Activated CD4-positive, CD25-positive, alpha-beta regulatory T cell treated with anti-CD3 and anti-CD28 coated beads, Interleukin-2, amount 50 U/mL, for 72 hours (primary cell): ENCODE measurements around the gene SP6.

Experiments used
- DNase-seq: peaks from one replicate; pipeline ENCODE4 v3.0.0; 2021

The SP6 gene

DNA sequence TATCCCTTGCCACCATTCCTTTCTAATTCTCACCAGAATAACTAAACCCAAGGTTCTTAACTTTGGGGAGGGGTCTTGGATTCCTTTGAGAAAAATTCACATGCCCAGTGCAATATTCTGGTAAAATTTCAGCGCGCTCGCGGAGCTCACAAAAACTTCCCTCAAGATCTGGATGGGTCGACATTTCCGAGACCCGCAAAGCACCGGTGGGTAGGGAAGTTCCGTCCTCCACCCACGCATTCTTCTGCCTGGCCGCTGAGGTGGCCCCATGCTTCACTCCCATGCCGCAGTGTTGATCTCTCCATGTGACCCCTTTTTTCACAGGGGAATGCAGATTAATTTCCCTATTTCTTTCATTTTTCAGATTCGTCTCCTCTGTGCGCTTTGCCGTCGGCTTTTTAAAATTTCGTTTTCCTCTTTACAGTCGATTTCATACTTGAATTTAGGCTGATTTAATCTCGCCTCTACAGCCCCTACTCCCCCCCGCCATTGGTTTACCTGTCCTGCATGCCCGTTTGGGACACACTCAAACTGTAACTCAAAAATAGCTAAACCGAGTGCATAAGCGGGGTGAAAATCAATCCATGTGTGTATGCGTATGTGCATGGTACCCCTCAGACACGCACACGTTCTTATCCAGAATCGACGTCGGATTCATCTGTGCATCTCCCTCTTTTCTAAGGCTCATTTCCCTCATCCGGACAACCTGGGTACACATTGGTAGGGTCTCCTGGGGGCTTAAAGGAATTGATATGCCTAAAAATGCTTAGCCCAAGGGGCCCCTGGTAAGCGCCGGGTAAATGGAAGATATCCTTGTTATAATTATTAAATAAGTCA is 1.4 kb upstream of the SP6 start:
- DNase-seq = no peak

DNA sequence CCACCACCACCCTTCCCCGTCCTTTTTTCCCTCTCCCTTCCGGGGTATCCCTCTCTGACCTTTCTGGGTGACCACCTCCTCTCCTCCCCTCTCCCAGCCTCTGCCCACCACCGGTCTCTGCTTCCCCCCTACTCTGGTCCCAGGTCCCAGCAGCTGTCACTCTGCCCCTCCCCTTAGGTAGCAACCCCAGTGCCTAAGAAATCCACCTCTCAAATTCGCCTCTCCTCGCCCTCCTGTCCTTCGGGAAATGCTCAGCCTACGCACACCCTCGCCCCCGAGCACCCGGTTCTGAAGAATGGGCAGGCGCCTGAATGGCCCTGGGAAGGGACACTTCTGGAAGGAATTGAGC is 775 bp upstream of the SP6 start:
- DNase-seq = no peak

DNA sequence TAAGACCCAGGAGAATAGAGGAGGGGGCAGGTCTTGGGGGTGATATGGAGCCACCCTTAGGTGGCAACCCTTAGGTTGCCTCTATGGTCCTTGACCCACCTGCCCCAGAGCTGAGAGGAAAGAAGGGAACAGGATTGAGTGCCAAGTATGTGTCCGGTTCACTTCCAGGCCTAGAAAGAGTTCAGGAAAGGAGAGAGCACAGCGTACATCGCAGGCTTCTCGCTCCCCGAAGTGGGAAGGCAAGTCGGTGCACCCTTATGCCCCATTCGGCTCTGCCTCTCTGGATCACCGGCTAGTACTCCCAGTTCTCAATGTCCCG is 631 bp downstream of the SP6 start:
- DNase-seq = no peak

DNA sequence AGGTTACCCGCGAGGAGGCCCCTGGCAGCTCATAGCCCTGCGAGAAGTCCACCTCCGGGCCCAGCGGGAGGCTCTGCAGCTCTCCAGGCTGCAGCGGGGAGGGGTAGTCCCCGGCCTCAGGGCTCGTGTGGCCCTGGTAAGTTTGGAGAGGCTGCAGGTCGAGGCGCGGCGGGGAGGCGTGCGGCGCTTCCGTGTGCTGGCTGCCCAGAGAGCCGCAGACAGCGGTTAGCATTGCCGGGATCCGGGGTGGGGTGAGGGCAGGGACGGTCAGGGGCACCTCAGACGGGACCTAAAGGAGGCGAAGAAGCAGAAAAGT is 2.8 kb downstream of the SP6 start:
- DNase-seq = no peak

DNA sequence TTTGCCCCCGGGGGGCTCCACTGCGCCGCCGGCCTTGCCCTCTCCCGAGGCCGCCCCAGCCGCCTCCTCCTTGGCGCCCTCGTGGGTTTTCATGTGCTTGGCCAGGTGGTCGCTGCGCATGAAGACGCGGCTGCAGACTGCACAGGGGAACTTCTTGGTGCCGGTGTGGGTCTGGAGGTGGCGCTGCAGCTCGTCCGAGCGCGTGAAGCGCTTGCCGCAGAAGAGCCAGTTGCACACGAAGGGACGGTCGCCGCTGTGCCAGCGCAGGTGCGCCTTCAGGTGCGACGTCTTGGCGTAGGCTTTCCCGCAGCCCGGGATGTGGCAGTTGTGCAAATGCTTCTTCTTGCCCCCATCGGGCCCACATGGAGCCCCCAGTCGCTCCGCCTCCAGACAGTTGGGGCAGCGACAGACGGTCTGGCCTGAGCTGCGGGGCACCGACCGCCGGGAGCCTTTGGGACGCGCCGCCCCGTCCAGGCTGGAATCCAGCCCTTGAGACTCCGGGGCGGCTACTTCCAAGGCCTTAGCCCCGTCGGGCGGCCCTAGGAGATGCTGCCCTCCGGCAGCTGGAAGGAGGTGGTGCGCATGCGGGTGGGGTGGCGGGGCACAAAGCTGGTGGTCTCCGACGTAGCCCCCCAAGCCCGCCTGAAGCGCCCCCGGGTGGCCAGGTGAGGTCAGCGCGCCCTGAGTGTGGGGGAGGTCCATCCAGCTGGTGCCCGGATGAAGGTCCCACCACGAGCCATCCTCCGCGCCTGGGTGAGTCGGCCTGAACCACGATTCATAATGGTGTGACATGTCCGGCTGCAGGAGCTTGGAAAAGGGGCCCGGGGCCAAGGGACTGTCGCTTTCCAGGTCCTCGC is 3.4 kb downstream of the SP6 start:
- no peak for DNase-seq

DNA sequence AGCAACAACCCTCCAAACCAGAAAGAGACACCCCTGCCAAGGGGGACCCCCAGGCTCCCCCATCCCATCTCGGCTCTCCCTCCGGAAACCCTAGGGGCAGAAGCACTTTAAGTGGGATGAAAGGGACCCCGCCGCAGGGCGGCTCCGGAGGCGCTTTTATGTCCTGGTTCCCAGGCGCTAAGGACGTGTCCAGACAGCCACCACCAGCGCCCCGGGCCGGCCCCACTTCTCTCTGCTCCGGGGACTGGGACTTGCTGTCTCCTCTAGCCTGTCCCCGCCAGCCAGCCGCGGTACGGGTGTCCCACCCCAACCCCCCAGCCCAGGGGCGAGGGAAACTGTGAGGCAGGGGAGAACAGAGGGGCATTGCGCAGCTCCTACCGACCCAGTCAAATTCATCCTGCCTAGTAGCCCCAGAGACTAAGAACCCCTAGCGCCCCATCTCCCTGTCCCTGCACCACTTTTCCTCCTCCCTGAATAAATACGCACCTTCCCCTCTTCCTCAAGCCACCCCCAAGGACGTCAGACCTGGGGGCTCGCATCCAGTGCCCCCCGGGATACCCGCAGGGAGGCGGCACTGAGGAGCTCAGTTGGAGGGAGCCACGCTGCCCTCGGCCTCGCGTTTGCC is 4.1 kb downstream of the SP6 start:
- DNase-seq = no peak

DNA sequence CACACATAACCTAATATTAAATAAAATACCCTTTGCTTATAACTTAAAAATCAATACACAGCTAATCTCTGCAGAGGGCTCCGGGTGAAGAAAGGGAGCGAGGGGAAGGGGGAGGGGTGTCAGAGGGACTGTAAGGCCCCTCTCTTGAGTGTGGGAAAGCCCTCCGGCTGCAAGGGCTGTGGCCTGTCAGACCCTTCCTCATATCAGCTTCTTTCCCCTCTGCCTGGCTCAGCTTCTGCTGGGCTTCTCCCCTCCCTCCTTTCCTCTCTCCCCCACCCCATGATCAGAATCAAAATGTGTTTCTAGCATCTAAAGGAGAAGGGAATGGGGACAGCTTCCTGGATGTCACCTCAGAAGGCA is 5.3 kb downstream of the SP6 start:
- DNase-seq = no peak

DNA sequence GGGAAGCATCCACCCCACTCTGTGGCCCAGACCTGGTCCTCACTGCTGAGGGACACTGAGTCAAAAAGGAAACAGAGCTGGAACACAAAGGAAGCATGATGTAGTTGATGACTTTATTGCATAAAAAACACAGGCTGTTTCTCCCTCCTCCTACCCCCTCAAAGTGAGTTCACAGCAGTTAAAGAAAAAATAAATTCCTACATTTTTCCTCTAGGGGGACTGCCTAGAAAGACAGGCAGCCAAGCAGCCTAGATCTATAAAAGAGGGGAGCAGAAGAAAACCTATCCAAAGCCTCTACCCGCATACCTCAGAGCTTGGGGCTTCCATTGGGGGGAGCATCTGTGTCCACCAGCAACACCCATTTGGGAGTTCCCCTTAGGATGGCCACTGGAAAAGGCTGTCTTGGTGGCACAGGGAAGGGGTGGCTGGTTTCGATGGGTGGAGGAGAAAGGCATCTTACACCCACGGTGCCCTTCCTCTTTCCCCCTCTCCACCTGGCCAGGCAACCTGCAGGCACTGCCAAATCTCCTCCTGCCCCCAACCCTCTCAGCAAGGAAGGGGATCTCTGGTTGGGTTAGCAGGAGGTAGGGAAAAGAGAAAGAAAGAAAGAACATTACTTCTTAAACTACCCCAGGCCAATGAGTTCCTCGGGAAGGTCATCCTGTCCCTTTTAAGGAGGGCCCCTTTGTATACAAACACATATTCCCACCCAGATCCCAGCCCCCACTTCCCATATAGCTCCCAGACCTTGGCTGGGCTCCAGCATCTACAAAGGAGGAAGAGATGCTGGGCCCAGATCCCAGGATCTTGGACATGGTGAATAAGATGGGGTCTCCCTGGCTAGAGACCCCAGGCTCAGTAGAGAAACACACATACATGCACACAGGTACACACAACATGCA is 5.9 kb downstream of the SP6 start:
- no peak for DNase-seq

DNA sequence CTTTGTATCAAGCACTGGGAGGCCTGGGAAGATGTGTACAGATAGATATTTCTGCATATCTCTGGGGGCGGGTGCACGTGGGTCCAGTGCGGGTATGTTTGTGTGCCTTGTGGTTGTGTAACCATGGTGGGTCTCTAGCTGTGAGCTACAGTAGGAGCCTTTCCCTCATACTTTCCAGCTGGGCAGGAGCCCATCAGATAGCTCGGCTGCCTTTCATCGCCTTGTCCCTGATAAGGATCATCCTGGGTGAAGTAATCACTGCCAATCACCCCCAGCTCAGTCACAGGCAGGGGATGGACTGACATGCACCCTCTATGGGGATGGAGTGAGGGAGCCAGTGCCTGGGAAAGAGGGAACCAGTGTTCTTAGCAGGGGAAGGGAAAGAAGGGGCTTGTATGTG is 6.7 kb downstream of the SP6 start:
- DNase-seq = no peak

DNA sequence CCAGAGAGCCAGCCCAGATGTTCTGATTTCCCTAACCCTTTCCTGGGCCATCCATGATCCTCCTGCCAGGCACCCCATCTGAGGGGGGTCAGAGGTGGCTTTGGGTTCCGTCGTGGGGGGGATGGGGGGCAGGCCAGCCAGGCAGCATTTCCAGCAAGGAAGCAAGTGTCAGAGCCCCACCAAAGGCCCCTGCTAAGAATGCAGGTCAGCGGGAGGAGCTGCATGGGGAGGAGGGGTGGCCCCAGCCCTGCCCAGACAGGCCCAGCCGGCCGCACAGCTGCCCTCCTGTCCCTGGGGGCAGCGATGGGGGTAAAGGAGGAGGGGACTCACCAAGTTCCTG is 7.6 kb downstream of the SP6 start:
- DNase-seq = no peak

DNA sequence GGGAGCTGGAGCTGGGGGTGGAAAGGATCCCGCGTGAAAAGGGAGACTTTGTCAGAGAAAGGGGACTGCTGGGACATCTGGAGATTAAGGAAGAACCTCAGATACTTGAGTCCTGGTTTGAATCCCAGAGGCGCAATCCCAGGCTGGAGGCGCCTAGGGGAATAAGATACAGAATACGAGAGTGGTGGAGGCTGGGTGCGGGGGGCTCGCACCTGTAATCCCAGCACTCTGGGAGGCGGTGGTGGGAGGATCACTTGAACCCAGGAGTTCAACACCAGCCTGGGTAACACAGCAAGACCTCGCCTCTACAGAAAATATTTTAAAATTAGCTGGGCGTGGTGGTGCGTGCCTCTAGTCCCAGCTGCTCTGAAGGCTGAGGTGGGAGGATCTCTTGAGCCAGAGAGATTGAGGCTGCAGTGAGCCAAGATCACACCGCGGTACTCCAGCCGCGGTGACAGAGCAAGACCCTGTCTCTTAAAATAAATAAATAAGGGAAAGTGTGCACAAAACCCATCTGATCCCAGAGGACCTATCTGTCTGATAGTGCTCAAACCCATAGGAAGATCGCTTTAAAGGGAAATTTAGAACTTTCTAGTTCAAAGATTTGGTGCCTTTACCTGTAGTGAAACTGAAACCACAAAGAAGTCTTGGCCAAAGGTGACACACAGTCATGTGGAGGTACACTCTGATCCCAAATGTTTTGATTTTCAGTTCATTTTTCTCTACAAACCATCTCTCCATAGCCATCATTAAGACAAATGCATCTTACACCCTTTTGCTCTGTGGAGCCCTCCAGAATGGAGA is 9.3 kb downstream of the SP6 start:
- no peak for DNase-seq

DNA sequence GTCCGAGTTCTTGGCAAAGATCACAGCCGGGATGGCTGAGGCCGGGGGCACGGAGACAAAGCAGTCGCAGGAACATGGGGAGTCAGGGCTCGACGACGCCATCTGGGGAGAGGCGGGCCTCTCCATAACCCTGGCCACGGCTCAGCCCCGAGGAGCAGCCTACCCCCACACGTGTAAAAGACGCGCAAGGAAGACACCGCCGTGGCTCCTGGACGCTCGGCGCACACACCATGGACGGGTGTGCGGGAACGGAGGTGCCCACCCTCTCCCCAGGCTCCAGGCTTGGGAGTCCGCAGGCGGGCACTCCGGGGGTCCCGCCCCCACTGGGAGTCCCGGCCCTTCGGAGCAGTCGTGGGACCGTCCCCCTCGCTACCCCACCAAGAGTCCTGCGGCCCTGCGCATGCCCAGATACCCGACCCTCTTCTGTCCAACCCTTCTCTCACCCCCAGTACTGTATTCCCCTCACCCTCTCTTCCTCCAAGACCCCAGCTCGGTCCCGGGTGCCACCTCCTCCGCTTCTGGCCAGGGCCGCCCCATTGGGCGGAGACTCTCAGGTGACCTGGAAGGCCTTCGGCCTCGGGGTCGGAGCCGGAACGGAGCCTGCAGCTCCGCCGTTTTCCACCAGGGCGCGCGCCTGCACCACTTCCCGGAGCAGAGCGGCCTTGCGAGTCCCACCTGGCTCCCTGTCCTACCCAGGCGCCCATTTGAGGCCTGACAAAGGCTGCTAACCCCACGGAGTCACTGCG is 10.0 kb downstream of the SP6 start, which contains the start of gene SCRN2:
Gene SCRN2, minus strand, starts transcription at position 532 of the 746 bp plus-strand sequence. Its CDS starts 430 bp downstream, at position 102.
- peak; percentile 98 for DNase-seq

DNA sequence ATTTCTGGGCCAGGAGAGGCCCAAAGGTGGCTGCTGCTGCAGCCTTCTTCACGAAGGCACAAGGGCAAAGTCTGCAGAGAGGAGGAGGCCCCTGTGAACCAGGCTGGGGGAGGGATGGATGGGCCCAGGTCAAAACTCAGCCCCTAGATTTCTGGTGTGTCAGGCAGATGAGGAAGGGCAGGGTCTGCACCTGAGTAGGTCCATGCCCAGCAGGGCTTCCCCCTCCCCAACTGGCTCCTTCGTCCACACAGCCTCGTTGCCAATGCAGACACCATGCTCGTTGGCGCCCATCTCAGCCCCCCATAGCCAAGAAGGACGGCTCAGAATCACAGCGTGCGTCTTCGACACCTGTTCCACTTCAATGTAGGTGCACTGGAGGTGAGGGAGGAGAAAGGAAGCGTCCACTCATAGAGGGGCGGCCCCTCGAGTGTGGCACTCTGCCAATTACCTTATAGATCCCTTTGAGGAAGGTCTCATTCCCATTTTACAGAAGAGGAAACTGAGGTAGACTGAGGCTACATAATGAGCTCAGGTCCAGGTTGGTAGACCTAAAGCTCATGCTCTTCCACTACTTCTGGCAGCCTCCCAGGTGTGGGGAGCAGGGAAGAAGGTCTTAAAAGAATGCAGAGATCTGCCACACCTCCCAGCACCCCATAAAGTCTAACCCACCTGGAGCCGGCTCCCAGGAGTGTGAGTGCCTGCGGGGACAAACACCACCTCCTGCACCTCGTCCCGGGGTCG is 10.8 kb downstream of the SP6 start:
- DNase-seq = no peak

DNA sequence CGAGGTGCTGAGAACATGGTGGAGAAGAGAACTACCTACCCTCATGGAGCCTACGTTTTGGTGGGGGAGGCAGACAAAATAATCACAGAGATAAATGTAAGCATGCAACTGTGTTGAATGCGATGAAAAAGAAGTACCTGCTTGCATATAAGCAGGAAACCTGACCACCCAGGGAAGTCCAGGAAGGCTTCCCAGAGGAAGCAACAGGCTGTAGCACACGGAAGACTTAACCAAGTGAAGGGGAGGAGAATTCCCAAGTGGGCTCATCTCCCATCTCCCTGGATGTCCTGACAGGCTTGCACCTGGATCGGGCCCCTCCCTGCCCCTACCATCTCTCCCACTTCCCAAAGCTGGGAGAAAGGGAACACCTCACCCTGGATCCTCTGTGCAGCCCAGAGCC is 11.9 kb downstream of the SP6 start:
- no peak for DNase-seq

DNA sequence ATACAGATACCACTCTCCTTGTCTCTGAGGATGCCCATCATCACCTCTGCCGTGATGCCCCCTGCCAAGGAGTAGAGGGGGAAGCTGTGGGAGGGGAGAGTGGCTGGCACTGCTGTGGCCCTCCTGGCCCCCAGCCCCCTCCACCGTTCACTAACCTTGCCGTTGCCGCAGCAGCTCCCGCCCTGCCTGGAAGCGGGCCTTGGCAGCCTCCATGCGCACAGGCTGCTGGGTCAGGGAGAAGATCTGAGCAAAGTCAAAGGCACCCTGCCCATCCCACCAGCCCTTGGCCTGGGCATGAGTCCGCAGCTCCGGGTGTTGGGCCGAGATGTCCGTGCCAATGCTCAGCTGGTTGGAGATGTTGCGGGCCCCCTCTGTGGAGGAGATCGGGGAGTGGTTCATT is 12.3 kb downstream of the SP6 start:
- no peak for DNase-seq

DNA sequence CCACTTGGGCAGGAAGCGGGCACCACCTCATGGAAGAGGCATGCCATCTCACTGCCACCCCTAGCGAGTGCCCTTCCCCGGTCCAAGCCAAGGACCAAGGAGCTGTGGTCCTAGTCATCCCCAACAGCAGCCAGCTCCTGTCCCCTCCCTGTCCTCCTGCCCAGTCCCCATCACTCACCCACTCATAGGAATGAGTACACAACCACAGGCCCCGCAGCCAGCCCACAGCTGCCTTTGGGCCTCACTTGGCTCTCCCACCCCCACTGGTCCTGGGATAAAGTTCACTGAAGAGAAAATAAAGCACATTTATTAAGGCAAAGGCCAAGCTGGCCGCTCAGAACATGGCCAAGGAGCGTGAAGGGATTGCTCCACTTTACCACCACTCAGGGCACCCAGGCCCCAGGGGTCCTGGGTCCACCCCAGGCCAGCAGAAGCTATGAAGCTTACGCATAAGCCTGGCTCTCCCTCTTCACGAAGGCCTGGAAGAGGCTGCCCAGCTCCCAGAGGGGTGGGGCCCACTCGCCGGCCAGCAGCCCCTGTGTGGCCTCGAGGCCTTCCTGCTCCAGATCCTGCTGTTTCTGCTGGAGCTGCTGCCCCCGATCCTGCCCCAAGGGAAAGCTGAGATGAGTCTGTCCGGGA is 13.4 kb downstream of the SP6 start:
- no peak for DNase-seq

DNA sequence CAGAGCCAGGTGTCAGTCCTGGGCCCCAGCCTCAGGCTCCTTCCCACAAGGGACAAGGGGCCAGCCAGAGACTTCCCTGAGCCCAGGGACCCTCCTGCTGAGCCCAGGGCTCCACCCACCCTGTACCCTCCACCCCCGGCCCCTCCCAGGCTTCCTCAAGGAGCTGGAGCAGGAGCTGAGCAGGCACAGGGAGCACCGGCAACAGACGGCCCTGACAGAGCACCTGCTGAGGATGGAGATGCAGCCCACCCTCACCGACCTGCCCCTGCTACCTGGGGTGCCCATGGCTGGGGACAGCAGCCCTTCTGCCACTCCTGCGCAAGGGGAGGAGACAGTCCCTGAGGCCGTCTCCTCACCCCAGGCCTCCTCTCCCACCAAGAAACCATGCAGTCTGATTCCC is 14.4 kb downstream of the SP6 start:
- no peak for DNase-seq

DNA sequence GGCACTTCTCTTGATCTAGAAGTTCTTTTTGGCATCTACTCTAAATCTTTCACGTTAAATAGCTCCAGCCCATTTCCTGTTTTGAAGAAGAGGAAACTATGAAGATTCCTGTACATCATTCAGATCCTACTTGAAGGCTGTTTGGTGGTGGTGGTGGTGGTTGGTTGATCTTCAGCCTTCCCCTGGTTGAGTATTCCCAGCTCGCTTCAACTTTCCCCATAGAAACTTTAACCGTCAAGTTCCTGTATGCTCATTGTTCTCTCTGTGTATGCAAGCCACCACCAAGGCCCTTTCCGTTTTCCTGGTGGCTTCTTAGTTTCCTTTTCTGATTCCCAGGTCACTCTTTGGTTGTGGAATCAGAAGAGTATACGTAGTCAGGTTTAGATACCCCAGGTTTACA is 16.2 kb downstream of the SP6 start:
- no peak for DNase-seq

DNA sequence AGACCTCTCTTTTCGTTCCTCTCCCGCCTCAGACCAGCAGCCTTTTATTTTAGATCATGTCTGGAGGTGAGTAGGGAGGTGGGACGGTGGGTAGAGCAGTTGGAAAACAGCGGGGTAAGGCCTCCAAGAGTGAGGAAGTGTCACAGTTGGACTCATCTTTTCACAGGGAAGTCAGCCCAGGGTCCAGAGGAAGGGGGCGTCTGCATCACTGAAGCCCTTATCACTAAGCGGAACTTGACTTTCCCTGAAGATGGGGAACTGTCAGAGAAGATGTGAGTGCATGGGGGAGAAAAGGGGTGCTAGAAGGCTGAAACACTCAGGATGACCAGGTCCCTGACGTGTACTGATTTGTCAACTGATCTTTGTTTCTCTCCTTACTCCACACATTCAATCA is 19.0 kb downstream of the SP6 start:
- DNase-seq = no peak
